H1 (cell line): ENCODE measurements around the gene PRKCD.

Source experiments
- BCL11A ChIP-seq, 2 experiments: IDR thresholded peaks; one replicate each; pipeline ENCODE4 v1.6.1; 2011; ENCODE audit warnings: low read depth in 2 of 2, low read length in 2 of 2, mild to moderate bottlenecking in 2 of 2
- CBX5 ChIP-seq: fragments of 300-800, 300-1000 bp; sonication (generic); IDR thresholded peaks from 2 replicates; pipeline ENCODE4 v1.7.1; 2016; ENCODE audit warnings: antibody characterized with exemption, low read length, low read depth
- CREB1 ChIP-seq: IDR thresholded peaks from 2 replicates; pipeline ENCODE4 v1.6.1; 2012; ENCODE audit warnings: inconsistent platforms
- CTCF ChIP-seq, 3 experiments: IDR thresholded peaks; 1 replicate in 2 of 3; 2 replicates in 1 of 3; pipeline versions ENCODE4 v1.5.1 to v1.6.1; 2011; ENCODE audit warnings: low read length in 3 of 3, mild to moderate bottlenecking in 3 of 3, inconsistent platforms in 2 of 3, low read depth in 1 of 3, moderate library complexity in 1 of 3; ENCODE audit not compliant: insufficient read depth in 1 of 3; ENCODE audit errors: control extremely low read depth in 1 of 3
- HDAC6 ChIP-seq: IDR thresholded peaks from one replicate; pipeline ENCODE4 v1.7.1; 2012; ENCODE audit warnings: low read depth, mild to moderate bottlenecking, inconsistent platforms, low read length, moderate library complexity
- KDM5A ChIP-seq: fragments of 200-600 bp; IDR thresholded peaks from 2 replicates; pipeline ENCODE4 v1.7.1; 2012; ENCODE audit warnings: mild to moderate bottlenecking, low read length, inconsistent platforms, mixed read lengths
- POLR2A ChIP-seq, 2 experiments: IDR thresholded peaks; 1 replicate in 1 of 2; 2 replicates in 1 of 2; pipeline ENCODE4 v1.6.1; 2011; ENCODE audit warnings: low read depth in 2 of 2, low read length in 2 of 2, mild to moderate bottlenecking in 2 of 2; ENCODE audit errors: control extremely low read depth in 1 of 2
- RAD21 ChIP-seq, 2 experiments: IDR thresholded peaks in 1 of 2; conservative IDR thresholded peaks in 1 of 2; 2 replicates each; pipeline ENCODE4 v1.6.1; 2011; ENCODE audit warnings: low read depth in 2 of 2, low read length in 2 of 2, improper control_type of control experiment in 1 of 2, inconsistent platforms in 1 of 2, mild to moderate bottlenecking in 1 of 2, moderate library complexity in 1 of 2
- RFX5 ChIP-seq: IDR thresholded peaks from 2 replicates; pipeline ENCODE4 v1.6.1; 2011; ENCODE audit warnings: low read depth, low read length, improper control_type of control experiment, borderline replicate concordance
- TCF12 ChIP-seq: IDR thresholded peaks from 2 replicates; pipeline ENCODE4 v1.6.1; 2011; ENCODE audit warnings: low read depth, mild to moderate bottlenecking, low read length
- TEAD4 ChIP-seq: IDR thresholded peaks from 2 replicates; pipeline ENCODE4 v1.6.1; 2012; ENCODE audit warnings: low read depth, low read length, inconsistent platforms, mixed read lengths
- TF ChIP-seq, protein P1 (sequence below): IDR thresholded peaks from 2 replicates; pipeline ENCODE4 v1.6.1; 2012; ENCODE audit warnings: inconsistent platforms

DNA sequence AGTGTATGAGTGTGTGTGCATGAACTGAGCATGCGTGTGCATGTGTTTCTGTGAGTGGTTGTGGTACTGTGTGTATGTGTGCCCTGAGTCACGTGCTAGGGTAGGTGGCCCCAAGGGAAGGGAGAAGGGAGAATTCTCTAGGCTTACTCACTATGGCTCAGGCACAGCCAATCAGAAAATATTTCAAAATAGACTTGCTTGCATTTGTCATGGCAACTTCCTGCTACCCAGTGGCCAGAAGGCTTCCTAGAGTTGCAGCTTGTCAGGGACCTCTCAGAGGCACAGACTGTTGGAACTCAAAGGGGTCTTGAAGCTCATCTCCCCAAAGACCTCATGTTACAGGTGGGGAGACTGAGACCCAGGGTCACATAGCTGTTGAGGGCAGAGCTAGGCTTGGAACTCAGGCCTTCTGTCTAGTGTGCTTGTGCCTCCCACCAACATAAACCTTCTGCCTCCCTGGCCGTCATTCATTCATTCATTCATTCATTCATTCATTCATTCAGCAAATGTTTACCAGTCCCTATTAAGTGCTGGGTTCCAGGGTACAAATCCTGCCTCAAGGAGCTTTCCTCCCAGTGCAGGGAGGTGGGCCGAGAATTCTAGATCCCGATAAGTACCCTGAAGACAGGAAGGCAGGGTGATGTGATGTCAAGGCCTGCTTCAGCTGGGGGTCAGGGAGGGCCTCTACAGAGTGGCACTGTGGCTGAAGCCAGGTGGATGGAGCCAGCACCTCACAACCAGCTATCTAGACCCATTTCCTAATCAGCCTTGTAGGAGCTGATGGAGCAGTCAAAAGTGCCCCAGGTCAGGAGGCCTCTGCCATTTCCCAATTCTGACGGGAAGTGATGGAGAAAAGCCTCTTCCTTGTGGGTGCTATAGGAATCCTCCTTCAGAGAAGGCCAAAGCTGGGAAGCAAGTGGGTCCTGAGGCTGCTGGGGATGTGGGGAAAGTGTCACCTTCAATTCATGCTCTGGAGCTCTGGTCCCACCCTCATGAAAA is 19.9 kb upstream of the PRKCD start:
- TF ChIP-seq CTCF (IDR thresholded peaks at IDR 0.05; ENCODE audit: control extremely low read depth in 1 of 3, insufficient read depth in 1 of 3, low read depth in 1 of 3, low read length in 3 of 3) = no peak
- TF ChIP-seq, protein P1, sequence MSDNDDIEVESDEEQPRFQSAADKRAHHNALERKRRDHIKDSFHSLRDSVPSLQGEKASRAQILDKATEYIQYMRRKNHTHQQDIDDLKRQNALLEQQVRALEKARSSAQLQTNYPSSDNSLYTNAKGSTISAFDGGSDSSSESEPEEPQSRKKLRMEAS = no peak
- TF ChIP-seq RAD21 (IDR thresholded peaks at IDR 0.05 in 1 of 2, conservative IDR thresholded peaks at IDR 0.05 in 1 of 2; ENCODE audit: low read depth in 2 of 2, low read length in 2 of 2) = no peak
- TF ChIP-seq POLR2A (IDR thresholded peaks at IDR 0.05; ENCODE audit: control extremely low read depth in 1 of 2, low read depth in 2 of 2, low read length in 2 of 2) = no peak
- no peak for TF ChIP-seq CREB1
- no peak for TF ChIP-seq RFX5
- TF ChIP-seq TEAD4 = no peak
- TF ChIP-seq KDM5A = no peak
- no peak for TF ChIP-seq BCL11A (IDR thresholded peaks at IDR 0.05; ENCODE audit: low read depth in 2 of 2, low read length in 2 of 2)
- no peak for TF ChIP-seq CBX5
- TF ChIP-seq HDAC6 = no peak
- TF ChIP-seq TCF12 = no peak
